CD4-positive, alpha-beta T cell treated with Interleukin-1 beta for 1 hour (primary cell): ENCODE data around the gene STK26.
"Not testable (repeated sequence)": the region's sequence is repeated elsewhere in the genome, so short reads cannot be mapped to it uniquely, and the experiment has no call there.

Experiments
- DNase-seq, 2 donors: peaks; one replicate each; pipeline ENCODE4 v3.0.0-alpha.2; 2020 to 2022

Gene STK26

DNA sequence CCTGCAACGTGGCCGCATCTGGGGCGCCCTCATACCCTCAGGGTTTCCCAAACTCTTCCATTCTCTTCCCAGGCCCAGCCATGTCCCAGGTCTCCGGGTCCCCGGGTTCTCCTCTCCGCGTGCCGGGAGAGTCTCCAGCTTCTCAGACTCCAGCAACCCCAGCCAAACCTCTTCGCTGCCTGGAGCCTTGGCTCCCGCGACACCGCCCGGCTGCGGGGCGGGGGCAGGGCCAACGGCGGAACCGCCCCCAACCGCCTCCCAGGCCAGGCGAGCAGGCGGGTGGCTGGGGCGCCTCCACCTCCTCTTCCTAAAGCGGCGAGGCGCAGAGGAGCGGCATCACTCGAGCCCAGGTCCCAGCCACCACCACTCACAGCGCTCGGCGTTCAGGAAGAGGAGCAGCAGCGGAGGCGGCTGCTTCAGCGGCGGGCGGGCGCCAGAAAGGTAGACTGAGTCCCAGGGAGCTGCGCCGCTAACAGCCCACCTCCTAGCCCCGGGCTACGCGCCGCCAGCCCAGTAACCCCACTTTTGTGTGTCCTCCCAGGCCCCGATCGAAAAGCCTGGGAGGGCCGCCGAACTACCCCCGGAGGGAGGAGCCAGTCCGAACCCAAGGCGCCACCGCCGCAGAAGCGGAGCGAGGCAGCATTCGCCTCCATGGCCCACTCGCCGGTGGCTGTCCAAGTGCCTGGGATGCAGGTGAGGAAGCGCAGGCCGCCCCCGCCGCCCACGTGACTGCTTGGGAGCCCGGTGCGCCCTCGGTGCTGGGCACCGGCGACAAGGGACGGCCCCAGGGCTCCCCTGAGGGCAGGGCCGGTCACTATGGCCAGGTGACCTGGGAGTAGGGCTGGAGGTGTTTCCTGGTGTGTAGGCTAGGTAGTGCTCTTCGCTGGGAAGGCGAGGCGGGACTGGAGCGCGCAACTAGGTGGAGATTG is at the start of gene STK26:
STK26 (plus strand) TSS at position 336 of the 929 bp plus-strand sequence; CDS start at position 652, 316 bp downstream.
- peak; percentile 76 to 82 for DNase-seq

DNA sequence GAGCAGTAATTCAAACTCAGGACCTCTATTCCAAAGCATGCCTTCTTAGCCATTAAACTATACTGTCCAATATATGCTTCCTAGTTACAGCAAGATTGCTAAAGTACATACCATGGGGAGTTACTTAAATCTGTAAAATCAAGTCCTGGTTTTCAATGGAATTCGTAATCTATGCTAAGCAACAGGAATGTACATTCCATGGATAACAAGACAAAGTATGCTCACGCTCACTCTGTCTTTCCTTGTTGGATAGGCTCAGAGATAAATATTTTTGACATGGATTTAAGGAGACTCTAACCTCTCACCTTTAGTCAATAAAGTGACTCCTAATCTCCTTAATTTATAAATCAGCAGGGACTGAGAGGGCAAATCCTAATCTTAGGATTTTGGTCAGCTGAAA is 47.3 kb upstream of the STK26 start:
- DNase-seq = no peak

DNA sequence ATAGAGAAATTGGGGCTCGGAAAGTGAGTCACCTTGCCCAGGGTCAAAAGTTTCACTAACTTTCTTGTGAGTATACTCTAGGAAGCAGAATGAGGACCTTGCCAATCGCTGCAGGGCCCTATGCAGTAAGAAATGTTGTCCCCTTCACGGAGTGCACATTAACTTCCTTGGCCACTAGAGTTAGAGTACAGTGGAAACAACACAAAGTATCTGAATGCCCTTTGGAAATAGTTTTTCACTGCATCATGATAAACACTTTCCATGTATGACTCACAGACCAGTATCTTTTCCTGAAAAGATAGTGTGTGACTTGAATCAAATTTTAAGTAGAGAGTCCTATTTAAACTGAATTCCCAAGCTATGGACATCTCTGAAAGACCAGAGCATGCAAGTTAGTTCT is 45.5 kb upstream of the STK26 start:
- no peak for DNase-seq

DNA sequence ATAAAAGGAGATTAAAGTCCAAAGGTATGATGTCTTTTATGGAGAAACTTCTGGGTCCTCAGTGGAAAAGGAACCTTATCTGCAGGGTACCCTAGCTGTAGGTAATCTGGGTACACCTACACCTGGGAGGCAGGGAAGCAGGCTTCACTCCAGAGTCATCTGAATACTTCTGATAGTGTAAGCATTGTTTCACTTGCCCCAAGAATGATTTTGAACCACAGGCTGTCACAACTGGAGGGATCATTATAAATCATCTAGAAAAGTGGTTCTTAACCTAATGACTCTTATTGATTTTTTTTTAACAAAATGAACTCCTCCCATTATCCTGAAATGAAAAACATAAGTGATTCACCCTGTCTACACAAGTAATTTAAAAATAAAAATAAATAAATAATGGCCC is 44.0 kb upstream of the STK26 start:
- DNase-seq = no peak

DNA sequence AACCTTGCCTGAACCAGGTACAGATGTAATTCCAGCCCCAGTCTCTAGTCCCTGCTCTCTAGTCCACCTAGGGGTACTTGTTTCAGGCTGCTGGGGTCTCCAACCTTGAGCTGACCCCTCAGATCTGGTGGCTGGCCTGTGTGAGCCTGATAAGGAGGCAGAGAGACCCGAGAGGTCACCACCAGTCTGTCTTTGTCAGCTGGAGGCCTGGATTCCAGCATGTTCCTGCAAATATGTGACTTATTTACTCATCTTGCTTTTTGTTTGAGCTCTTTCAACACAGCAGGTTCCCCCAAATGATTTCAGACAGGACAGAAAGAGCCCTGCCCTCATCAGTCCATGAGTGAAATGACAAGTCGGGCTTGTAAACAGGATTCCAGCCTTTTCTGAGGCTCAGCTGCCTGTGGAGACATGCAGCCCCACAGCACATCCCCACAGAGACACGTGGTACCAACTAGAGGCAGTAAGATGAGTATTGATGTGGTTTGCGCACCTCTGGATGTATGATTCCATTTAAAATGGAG is 37.5 kb upstream of the STK26 start:
- DNase-seq = peak; percentile 1 to 2

DNA sequence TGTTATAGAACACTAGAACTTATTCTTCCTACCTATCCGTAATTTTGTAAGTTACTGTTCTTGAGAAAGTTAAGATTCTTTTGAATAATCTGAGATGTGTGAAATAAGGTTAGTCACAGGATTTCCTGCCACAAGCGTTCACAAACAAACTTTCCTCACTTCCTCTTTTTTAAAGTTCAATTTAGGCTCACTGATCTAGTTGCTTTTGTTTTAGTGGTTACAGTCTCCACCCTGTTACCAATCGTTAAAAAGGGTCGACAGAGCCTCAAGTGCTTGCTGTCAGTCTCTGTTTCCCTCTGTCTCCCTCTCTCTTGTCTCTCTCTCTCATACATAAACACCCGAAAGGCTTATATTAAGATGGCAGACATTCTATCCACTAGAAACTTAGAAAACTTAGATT is 35.9 kb upstream of the STK26 start:
- peak; percentile 53 to 62 for DNase-seq

DNA sequence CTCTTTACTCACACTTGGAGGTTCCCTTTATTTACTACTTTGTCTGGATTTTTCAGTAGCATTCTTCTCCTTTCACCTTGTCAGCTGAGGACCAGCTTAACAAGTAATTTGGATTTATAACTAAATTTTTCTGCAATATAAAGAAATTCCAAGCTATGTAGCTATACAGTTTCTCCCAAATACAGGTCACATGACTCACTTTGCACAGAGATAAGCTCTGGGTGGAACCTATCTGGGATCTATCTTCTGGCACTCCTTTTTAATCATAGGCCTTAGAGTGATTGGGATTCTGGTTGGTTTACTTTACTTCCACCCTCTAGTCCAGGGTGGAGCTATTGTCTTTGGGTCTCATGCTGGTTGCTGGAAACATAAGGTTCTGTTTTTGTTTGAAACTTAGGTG is 34.9 kb upstream of the STK26 start:
- DNase-seq = no peak

DNA sequence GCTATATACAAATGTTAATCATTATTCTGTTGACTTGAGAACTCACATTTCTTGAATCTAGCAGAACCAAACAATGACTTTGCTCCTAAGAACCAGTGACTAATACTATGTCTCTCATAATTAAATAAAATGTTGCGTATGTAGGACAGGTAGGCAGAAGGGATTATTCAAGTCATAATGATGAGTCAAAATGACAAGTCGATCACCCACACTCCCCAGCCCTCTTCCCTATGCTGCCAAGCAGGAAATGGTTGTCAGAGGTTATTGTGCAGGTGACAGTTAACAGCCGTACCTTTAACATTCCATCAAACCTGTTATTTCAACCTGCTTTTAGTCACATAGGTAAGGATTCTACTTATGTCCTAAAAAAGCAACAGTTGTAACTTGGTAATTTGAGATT is 22.0 kb upstream of the STK26 start:
- DNase-seq = no peak

DNA sequence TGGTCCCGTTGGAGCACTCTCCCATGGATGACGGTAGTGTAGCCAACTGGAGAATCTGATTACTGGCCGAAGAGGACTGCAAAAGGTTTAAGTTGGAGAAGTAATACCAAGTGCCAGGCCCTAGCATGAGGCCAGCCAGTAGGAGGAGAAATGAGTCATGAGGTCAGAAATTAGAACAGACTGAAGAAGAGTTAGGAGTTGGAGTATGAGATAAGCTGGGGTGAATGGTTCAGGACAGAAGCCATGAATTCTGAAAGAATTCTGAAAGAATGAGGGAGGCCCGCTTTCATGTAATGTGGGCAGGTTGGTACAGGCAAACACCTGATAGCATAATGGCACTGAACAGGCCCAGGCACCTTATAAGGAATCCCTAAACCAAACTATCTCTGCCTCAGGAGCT is 18.4 kb upstream of the STK26 start:
- DNase-seq = no peak

DNA sequence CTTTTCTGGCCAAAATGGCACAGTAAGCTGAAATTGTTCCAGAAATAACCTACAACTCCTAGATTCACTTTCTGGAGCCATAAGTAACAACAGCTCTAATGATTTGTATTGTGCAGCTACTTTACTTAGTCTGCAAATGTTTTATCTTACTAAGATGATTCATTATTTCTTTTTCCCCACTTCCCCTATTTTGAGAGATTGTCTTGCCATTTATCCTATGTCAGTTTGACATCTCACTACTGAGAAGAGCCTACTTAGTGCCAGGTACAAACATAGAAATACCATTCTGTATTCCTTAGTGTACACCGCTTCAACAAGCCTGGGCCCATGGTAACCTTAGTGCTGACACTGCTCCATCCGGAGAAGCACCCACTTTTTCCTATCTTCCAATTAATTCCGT is 13.8 kb upstream of the STK26 start:
- no peak for DNase-seq

DNA sequence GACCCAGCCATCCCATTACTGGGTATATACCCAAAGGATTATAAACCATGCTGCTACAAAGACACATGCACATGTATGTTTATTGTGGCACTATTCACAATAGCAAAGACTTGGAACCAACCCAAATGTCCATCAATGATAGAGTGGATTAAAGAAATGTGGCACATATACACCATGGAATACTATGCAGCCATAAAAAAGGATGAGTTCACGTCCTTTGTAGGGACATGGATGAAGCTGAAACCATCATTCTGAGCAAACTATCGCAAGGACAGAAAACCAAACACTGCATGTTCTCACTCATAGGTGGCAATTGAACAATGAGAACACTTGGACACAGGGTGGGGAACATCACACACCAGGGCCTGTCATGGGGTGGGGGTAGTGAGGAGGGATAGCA is 12.9 kb upstream of the STK26 start:
- not testable (repeated sequence) for DNase-seq

DNA sequence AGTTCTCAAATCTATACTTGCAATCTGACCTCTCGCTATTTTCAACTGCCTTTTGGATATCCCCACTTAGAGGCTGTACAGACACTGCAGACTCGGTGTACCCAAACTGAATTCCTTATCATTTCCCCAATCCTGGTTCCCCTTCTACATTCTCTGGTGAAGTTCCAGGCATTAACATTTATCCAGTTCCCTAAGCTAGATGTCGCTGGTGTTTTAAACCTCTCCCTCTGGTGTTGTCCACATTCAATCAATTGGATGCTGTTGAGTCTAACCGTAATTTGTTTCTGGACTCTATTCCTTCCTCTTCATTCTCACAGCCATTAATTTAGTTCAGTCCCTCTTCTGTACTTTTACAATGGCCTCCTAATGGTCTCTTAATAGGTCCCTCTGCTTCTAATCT is 7.2 kb upstream of the STK26 start:
- no peak for DNase-seq

DNA sequence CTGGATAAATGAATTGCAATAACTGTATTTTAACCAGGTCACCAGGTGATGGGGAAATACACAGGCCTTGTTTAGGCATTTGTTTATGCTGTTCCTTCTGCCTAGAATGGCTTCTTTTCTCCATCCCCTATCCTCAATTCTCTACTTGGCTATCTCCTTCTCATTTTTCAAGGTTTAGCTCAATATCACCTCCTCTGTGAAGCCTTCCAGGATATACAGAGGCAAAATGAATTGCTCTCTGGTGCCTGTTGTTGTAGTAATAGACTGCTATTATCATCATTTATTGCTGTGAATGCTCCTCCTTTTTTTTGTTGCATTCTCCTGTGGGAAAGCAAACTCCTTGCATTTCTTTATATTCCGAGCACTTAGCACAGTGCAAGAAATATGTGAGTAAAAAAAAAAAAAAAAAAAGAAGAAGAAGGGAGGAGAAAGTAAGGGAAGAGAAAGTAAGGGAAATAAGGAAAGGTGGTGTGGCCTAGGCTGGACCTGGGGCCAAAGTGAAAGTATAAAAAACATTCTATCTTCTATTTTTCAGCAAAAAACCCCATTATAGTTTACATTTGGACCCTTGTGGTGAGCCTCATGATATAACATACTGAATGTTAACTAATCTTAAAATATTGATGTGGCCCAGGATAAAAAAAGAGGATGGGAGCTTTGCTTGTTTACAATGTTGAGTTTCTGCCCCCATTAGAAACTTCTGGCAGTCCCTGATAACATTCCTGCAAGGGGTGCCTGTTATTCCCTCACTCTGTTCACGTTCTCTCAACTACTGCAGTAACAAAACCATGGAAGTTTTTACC is 6.3 kb upstream of the STK26 start:
- DNase-seq = no peak

DNA sequence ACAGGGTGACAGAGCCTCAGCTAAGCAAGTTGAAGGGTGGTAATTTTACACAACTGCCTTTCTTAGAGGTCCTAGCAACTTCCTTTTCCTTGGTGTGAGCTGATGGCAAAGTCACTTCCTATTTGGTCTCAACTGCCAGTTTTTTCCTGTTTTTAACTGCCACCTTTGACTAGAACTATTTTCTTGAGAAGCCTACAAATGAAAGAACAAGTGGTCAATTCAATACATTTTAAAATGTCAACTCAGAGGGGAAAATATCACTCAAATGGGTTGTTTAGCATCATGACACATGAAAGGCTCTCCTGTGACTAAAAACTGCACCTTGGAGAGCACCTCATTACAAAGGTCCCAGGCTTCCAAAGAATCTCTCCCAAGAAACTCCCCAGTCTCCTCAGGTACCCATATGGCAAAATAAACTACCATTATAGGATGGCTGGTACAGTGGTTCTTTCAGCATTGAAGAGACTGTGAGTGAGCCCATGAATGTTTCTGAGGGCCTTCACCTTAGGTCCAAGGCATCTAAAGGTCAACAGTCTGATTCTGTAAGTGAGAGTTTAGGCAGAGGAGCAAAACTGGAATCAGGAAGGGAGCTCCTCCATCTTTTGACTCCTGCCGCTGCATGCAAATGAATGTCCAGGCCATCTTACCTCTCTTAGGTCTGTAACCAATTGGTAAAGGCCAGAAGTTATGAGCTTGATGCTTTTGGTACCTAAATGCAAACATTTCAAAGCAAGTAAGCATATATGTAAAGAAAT is 5.5 kb upstream of the STK26 start:
- no peak for DNase-seq

DNA sequence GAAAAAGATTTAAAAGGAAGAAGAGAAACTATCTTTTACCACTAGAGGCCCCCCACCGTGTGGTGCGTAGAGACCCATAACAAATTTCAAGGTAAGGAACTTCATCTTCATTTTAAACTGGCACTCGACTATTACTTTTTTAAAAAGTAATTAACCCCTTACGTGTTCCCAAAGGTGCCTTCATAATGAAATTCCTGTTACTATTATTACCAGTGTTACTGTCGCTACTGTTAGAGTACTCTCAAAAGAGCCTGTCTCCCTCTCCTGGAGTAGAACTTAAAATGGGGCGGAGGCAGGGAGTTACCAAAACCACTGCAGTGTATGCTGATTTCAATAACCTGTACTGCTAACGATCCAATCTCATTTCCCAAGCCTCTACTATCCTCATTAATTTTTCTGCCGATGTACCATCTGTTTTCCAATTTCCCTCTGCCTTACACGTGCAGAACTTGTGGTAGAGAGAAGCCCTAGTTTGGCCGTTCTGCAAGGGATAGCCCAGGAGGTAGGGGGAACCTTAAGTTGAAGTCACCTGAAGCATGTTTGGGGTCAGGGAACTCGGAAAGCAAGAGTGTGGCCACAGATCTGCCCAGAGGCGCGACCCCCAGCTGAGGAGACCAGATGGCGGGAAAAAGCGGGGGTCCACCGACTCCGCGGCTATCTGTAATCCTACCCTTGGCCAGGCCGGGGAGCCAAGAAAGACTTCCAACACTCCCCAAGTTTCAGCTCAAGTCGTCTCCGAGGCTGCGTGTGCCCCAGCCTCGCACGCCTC is 720 bp upstream of the STK26 start:
- DNase-seq = peak in 1 of 2 donors; percentile 23

DNA sequence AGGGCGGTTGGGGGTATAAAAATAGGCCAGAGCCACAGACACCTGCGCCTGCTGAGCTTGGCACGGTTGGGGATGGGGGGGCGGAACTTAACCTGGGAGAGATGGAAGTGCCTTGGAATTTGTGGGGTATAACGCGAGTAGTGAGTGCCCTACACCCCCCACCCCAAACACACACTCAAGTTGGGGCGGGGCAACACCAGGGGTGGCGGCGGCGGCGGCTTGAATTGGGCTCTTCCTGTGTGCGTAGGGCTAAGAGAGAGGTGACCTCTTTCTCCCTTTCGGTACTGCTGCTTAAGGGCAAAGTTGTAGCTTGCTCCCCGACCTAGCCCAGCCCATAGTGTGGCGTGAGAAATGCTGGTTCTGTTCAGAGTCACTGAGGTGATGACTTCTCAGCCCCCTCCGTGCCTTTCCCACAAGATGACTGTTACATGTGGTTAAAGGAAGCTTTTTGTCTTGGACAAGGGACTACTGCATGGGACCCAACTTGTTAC is 839 bp downstream of the STK26 start:
- peak; percentile 47 to 52 for DNase-seq

DNA sequence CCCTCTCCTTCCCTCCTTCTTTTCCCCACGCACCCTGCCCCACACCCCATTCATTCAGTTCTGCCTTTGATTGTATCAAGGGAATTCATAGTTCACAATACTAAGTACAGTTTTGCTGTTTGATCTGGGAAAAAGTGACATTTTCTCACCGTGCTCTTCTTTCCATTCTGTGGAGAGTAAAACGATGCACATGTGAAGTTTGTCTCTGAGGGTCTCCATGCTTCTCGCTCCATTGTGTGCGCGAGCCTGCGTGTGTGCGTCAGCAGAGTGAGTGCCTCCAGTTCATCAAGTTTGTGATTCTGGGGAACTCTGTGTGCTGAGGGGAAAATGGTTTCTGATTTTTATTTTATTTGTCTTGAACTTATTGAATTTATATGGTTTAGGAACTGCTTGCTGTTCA is 1.9 kb downstream of the STK26 start:
- no peak for DNase-seq

DNA sequence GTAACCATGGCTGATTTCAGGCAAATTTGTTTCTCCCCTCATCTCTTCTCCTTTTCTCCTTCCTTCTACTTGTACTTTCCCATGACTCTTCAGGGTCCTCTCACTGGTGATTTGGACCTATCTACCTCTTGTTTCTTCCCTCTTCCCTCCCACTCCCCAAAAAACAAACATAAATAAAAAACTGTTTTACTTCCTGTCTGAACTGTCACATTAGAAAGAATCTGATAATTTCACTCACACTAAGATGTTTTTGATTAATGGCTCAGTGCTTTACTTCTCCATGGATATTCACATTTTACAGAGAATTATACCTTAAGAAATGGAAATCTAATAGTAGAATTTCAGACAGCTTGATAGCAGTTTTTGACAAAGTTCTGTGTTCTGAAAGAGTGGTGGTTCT is 7.2 kb downstream of the STK26 start:
- no peak for DNase-seq

DNA sequence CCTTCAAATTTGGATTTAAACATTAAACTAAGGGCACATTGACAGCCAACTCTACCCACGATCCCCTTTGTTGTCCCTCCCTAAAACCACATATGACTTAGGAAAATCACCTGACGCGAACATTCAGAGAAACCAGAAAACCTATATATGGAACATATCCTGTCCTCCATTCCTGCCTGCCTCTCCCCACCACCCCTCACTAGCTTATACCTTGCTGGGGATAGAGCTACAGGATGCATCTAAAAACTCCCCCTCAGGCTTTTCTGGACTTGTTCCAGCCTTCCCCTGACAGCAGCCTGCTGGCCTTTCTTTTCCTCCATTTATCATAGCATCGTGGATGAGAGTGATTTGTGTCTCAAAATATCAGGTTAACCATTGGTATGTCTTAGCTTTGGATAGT is 8.8 kb downstream of the STK26 start:
- no peak for DNase-seq

DNA sequence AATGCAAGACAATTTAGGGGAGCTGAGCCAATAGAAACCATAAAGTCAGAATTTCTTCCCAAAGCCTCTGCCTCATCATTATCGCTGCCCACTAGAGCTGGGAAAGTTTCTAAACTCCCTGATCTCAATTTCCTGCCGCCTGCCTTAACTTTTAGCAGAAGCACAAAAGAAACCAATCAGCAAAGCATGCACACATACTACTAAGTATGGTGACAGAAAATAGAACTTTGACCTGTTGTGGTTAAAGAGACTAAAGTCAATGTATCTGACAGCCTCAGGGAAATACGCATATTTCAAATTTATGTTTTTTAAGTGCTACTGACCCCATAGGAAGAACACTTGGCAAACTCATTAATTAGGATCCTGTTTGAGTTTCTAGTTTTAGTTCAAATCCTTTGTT is 10.1 kb downstream of the STK26 start:
- no peak for DNase-seq

DNA sequence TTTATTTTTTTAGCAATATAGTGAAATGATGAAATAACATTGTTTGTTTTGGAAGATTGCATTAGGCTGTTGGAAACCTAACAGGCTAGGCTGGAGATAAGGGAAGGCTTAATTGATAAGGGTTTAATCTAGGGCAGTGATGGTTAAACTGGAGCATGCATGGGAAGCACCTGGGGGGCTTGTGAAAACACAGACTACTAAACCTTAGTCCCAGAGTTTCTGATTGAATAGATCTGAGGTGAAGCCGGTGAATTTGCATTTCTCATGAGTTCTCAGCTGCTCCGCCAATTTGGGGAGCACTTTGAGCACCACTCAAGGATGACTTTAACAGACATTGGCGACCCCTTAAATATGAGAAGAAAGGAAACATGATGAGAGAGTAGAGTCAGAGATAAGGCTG is 11.5 kb downstream of the STK26 start:
- DNase-seq = no peak

DNA sequence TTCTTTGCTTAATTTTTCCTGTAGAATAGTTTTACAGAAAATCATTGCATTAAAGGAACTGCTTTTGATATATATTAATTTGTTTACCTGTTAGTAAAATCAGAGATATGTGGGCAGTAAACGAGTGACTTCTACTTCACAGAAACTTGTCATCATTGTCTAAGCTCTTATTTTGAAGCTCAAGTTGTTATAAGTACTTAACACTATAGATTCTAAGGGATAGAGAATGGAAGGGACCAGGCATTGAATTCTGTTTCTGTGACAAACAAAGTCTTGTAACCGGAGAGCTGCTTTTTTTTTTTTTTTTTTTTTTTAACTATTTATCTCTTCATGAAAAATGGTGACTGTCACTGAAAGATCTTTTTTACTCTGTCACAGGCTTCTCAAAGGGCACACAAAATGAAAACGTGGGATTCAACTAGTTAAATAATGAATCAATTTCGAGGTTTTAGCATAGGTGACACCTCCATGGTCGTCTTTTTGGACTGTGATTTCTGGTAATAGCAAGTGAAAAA is 14.4 kb downstream of the STK26 start:
- DNase-seq = no peak
